ENCODE measurements around the gene RNF212.
"Not testable (repeated sequence)": the region's sequence is repeated elsewhere in the genome, so short reads cannot be mapped to it uniquely, and the experiment has no call there.

RNF212 gene

GRCh38 chr4:1057403-1057745, 56.0 kb downstream of the RNF212 start:
- in situ Hi-C loops (cut with MboI; ENCODE audit: low pct_unique_long_range_greater_than_20kb, low sequenced_read_pairs, unreplicated experiment): no loop called here
- TF ChIP-seq CTCF (IDR thresholded peaks at IDR 0.05; ENCODE audit: extremely low read depth, insufficient read depth, missing control alignments): no peak

GRCh38 chr4:1056671-1057402, 56.5 kb downstream of the RNF212 start:
- DNase-seq (ENCODE audit: low spot score): no peak
- in situ Hi-C loops (cut with MboI; ENCODE audit: low pct_unique_long_range_greater_than_20kb, low sequenced_read_pairs, unreplicated experiment): no loop called here
- no peak for TF ChIP-seq CTCF (IDR thresholded peaks at IDR 0.05; ENCODE audit: extremely low read depth, insufficient read depth, missing control alignments)

More at GRCh38 chr4:1057403-1057745, 56.0 kb downstream of the RNF212 start:
- DNase-seq (ENCODE audit: low spot score): no peak

GRCh38 chr4:1055721-1056590, 57.4 kb downstream of the RNF212 start:
- no peak for TF ChIP-seq CTCF (IDR thresholded peaks at IDR 0.05; ENCODE audit: extremely low read depth, insufficient read depth, missing control alignments)
- DNase-seq (ENCODE audit: low spot score): peak; percentile 56
- in situ Hi-C loops (cut with MboI; ENCODE audit: low pct_unique_long_range_greater_than_20kb, low sequenced_read_pairs, unreplicated experiment): no loop called here

- in situ Hi-C loops (cut with MboI; ENCODE audit: low pct_unique_long_range_greater_than_20kb, low sequenced_read_pairs, unreplicated experiment); DNase-seq (ENCODE audit: low spot score): not testable (repeated sequence)
Observed at GRCh38 chr4:1055243-1055701, 58.1 kb downstream of the RNF212 start.

- in situ Hi-C loops (cut with MboI; ENCODE audit: low pct_unique_long_range_greater_than_20kb, low sequenced_read_pairs, unreplicated experiment); DNase-seq (ENCODE audit: low spot score): not testable (repeated sequence)
Observed at GRCh38 chr4:1054696-1055242, 58.6 kb downstream of the RNF212 start.

- DNase-seq (ENCODE audit: low spot score); in situ Hi-C loops (cut with MboI; ENCODE audit: low pct_unique_long_range_greater_than_20kb, low sequenced_read_pairs, unreplicated experiment): not testable (repeated sequence)
Observed at GRCh38 chr4:1053891-1054290, 59.5 kb downstream of the RNF212 start.

- in situ Hi-C loops (cut with MboI; ENCODE audit: low pct_unique_long_range_greater_than_20kb, low sequenced_read_pairs, unreplicated experiment): no loop called here
- TF ChIP-seq CTCF (IDR thresholded peaks at IDR 0.05; ENCODE audit: extremely low read depth, insufficient read depth, missing control alignments): no peak
- no peak for DNase-seq (ENCODE audit: low spot score)
Observed at GRCh38 chr4:1053080-1053661, 60.2 kb downstream of the RNF212 start.

- no peak for DNase-seq (ENCODE audit: low spot score)
- no peak for TF ChIP-seq CTCF (IDR thresholded peaks at IDR 0.05; ENCODE audit: extremely low read depth, insufficient read depth, missing control alignments)
Observed at GRCh38 chr4:1052231-1052671, 61.1 kb downstream of the RNF212 start.

More at GRCh38 chr4:1052231-1052671, 61.1 kb downstream of the RNF212 start:
- in situ Hi-C loops (cut with MboI; ENCODE audit: low pct_unique_long_range_greater_than_20kb, low sequenced_read_pairs, unreplicated experiment): no loop called here
